ENCODE data around the gene ATXN7L1.

DNA sequence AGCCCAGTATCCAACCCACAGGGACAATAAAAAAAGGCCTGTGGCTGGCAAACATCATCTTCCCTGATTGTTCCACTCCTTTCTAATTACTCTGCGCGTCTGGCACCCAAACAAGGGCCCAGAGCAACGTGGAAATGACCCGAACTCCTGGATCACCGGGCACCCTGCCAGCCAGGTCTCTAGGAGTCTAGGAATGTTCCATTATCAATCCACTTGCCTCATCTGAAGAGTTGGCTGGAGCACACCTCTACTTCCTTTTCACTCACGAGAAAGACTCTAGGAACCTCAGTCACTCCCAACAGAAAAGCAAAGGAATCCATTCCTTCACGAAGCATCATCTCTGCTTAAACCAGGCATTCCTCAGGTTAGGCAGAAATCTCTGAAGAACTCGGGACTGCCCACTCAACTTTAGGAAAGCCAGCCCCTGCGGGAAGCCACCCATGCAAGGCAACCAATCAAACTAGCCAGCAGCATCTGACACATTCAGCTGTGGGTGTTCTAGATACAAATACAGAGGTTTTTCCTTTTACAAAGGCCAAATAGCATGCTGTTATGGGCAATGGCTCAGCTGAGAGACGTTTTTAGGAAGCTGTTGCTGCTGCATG is 37.7 kb downstream of the ATXN7L1 start:
- TF ChIP-seq, protein P1, sequence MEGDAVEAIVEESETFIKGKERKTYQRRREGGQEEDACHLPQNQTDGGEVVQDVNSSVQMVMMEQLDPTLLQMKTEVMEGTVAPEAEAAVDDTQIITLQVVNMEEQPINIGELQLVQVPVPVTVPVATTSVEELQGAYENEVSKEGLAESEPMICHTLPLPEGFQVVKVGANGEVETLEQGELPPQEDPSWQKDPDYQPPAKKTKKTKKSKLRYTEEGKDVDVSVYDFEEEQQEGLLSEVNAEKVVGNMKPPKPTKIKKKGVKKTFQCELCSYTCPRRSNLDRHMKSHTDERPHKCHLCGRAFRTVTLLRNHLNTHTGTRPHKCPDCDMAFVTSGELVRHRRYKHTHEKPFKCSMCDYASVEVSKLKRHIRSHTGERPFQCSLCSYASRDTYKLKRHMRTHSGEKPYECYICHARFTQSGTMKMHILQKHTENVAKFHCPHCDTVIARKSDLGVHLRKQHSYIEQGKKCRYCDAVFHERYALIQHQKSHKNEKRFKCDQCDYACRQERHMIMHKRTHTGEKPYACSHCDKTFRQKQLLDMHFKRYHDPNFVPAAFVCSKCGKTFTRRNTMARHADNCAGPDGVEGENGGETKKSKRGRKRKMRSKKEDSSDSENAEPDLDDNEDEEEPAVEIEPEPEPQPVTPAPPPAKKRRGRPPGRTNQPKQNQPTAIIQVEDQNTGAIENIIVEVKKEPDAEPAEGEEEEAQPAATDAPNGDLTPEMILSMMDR (conservative IDR thresholded peaks at IDR 0.05; ENCODE audit: low read length), result no peak
- TF ChIP-seq EZH2phosphoT487 (IDR thresholded peaks at IDR 0.05; ENCODE audit: borderline replicate concordance, low read depth, low read length), result no peak

Measured in OCI-LY7 (cell line).